Neural progenitor cell (in vitro differentiated cells): ENCODE results near the gene FAM219A. TPM values are rescaled to one million over a fixed set of nuclear protein-coding genes. Genes with fewer than 3 reads are reported as not detected.

Source experiments
- DNase-seq: peaks from one replicate; pipeline ENCODE4 v3.0.0-alpha.2; 2016; ENCODE audit warnings: low spot score
- H2AFZ ChIP-seq: fragments of 200-600 bp; sonication (generic); replicated peaks from 2 replicates; pipeline ENCODE4 v1.6.1; 2016; ENCODE audit warnings: antibody characterized with exemption
- H3F3A ChIP-seq: fragments of 200-600 bp; sonication (generic); 2 replicates; pipeline ENCODE4 v1.6.1; 2016; ENCODE audit warnings: antibody characterized with exemption, low read depth
- H3K27ac ChIP-seq: fragments of 200-600 bp; sonication (generic); 2 replicates; pipeline ENCODE4 v1.5.1; 2016; ENCODE audit warnings: mild to moderate bottlenecking
- H3K27me3 ChIP-seq: fragments of 200-600 bp; sonication (generic); 2 replicates; pipeline ENCODE4 v1.6.1; 2016; ENCODE audit warnings: mild to moderate bottlenecking, moderate library complexity
- H3K36me3 ChIP-seq: fragments of 200-600 bp; sonication (generic); 2 replicates; pipeline ENCODE4 v1.5.1; 2016
- H3K4me1 ChIP-seq: fragments of 200-600 bp; sonication (generic); 2 replicates; pipeline ENCODE4 v1.6.1; 2016; ENCODE audit warnings: mixed run types
- H3K4me2 ChIP-seq: fragments of 200-600 bp; sonication (generic); 2 replicates; pipeline ENCODE4 v1.6.1; 2016
- H3K4me3 ChIP-seq: fragments of 200-600 bp; sonication (generic); 2 replicates; pipeline ENCODE4 v1.5.1; 2016
- H3K79me2 ChIP-seq: fragments of 200-600 bp; sonication (generic); 2 replicates; pipeline ENCODE4 v1.6.1; 2016; ENCODE audit warnings: low read depth
- H3K9ac ChIP-seq: fragments of 200-600 bp; sonication (generic); 2 replicates; pipeline ENCODE4 v1.6.1; 2016
- H3K9me3 ChIP-seq: fragments of 200-600 bp; sonication (generic); 2 replicates; pipeline ENCODE4 v1.5.1; 2016; ENCODE audit warnings: low read depth
- H4K20me1 ChIP-seq: fragments of 200-600 bp; sonication (generic); 2 replicates; pipeline ENCODE4 v1.6.1; 2016; ENCODE audit warnings: low read depth
- H3K27ac Mint-ChIP-seq: 3 replicates; pipeline ENCODE4 v1.8.0; 2021; ENCODE audit warnings: mixed read lengths
- H3K27me3 Mint-ChIP-seq: 2 replicates; pipeline ENCODE4 v1.8.0; 2022; ENCODE audit warnings: low read depth, mild to moderate bottlenecking, inconsistent platforms, moderate library complexity, mixed read lengths; ENCODE audit not compliant: insufficient read depth
- H3K36me3 Mint-ChIP-seq: 3 replicates; pipeline ENCODE4 v1.8.0; 2021; ENCODE audit warnings: mixed read lengths
- H3K4me1 Mint-ChIP-seq: 3 replicates; pipeline ENCODE4 v1.8.0; 2021; ENCODE audit warnings: mixed read lengths
- H3K4me3 Mint-ChIP-seq: 3 replicates; pipeline ENCODE4 v1.8.0; 2021; ENCODE audit warnings: mild to moderate bottlenecking, moderate library complexity, mixed read lengths
- H3K9me3 Mint-ChIP-seq: 3 replicates; pipeline ENCODE4 v1.8.0; 2020; ENCODE audit warnings: mixed read lengths
- EZH2 ChIP-seq: fragments of 200-600 bp; sonication (generic); IDR thresholded peaks from 2 replicates; pipeline ENCODE4 v1.6.1; 2017; ENCODE audit warnings: antibody characterized with exemption, mild to moderate bottlenecking, moderate library complexity
- EZH2phosphoT487 ChIP-seq: fragments of 200-600 bp; sonication (generic); IDR thresholded peaks from 2 replicates; pipeline ENCODE4 v1.6.1; 2017; ENCODE audit warnings: antibody characterized with exemption
- total RNA-seq: library from RNA; depleted of rRNA; stranded (reverse); fragments of >200 nt; gene quantifications from 2 replicates; pipeline ENCODE4 v1.2.3, GENCODE V29; 2015; ENCODE audit warnings: low replicate concordance
- TF ChIP-seq, protein P1 (sequence below): fragments of 200-600 bp; sonication (generic); IDR thresholded peaks from 2 replicates; pipeline ENCODE4 v1.5.1; 2017; ENCODE audit warnings: antibody characterized with exemption, mild to moderate bottlenecking

Gene FAM219A
- total RNA-seq, 1 donor from 2014 or later, result 4.2 TPM

DNA sequence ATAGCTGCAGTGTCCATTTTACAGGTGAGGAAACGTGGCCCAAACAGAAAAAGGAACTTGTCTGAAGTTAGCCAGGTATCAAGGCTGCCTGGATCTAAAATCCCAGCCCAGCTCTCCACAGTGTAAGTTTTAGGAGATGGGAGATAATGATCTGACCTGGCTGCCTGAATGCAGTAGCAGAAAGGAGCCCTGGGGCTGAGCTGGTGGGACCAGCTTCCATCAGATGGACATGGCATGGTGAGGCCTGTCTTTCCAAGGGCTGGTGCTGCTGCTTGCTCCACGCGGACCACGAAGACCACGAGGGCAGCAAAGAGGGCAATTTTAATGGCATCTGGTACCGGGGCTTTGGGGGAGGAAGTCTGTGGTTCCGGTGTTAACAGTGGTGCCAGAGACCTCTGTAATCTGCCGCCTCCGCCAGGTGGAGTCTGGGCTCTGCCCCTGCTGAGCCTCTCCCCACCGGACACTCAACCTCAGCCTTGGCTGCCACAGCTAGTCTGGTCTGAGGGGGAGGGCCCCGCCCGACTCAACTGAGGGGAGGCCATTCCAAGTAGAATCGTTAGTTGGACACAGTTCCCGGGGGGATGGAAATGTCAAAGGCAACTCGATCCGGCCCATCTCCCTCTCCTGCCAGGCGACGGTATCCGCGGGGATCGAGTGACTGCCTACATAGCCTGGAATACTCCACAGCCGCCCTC lies 82.3 kb downstream of the FAM219A start:
- peaks cover 5% of the 10 kb centered on the region for H4K20me1 ChIP-seq
- H3K9me3 Mint-ChIP-seq, result peaks cover 7% of the 10 kb centered on the region
- H3K4me3 ChIP-seq, result peak overlapping the region; percentile 69
- no peak overlapping the region for H2AFZ ChIP-seq
- H3F3A ChIP-seq, result peaks cover 7% of the 10 kb centered on the region
- no peaks in the 10 kb centered on the region for H3K36me3 ChIP-seq
- peaks cover 7% of the 10 kb centered on the region for H3K4me1 ChIP-seq
- H3K9me3 ChIP-seq, result no peaks in the 10 kb centered on the region
- H3K27ac ChIP-seq, result no peak overlapping the region
- no peaks in the 10 kb centered on the region for H3K79me2 ChIP-seq
- no peak overlapping the region for H3K9ac ChIP-seq
- peak overlapping the region; percentile 92 for H3K4me2 ChIP-seq
- H3K27me3 Mint-ChIP-seq, result peaks cover 33% of the 10 kb centered on the region
- TF ChIP-seq EZH2phosphoT487 (no peak), EZH2 (no peak)
- TF ChIP-seq, protein P1, sequence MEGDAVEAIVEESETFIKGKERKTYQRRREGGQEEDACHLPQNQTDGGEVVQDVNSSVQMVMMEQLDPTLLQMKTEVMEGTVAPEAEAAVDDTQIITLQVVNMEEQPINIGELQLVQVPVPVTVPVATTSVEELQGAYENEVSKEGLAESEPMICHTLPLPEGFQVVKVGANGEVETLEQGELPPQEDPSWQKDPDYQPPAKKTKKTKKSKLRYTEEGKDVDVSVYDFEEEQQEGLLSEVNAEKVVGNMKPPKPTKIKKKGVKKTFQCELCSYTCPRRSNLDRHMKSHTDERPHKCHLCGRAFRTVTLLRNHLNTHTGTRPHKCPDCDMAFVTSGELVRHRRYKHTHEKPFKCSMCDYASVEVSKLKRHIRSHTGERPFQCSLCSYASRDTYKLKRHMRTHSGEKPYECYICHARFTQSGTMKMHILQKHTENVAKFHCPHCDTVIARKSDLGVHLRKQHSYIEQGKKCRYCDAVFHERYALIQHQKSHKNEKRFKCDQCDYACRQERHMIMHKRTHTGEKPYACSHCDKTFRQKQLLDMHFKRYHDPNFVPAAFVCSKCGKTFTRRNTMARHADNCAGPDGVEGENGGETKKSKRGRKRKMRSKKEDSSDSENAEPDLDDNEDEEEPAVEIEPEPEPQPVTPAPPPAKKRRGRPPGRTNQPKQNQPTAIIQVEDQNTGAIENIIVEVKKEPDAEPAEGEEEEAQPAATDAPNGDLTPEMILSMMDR, result peak; percentile 26
- peaks cover 79% of the 10 kb centered on the region for H3K27me3 ChIP-seq
- peak overlapping the region; percentile 88 for H3K4me3 Mint-ChIP-seq
- peaks cover 10% of the 10 kb centered on the region for H3K36me3 Mint-ChIP-seq
- H3K4me1 Mint-ChIP-seq, result peaks cover 30% of the 10 kb centered on the region
- no peak overlapping the region for H3K27ac Mint-ChIP-seq
- DNase-seq, result peak; percentile 45

DNA sequence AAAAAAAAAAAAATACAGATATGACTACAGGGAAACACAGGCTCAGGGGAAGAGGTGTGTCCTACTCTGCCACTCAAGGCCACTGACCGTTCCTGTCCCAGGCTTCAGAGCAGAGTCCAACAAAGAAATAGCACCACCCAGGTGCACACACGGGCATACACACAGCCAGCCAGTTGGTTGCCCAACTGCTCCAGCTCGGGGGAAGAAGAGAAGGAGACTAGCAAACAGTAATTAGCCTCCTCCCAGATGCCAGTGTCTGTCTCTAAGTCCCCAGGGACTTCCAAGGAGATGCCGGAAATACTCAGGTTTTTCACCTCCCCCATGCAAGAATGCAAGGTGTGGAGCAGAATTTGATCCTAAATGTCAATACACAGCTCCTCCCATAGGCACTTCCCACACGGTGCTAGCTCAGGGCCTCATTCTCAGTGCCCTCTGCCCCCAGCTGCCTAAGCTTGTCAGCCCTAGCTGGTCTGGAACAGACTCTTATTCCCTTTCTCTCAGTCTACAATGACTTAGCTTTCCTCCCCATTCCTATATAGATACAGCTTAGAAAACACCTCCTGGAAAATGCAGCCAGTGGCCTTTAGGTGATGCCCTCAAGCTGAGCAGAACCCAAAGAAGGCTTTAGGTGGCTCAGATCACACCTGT lies 83.3 kb downstream of the FAM219A start:
- Mint-ChIP-seq H3K27ac (no peak overlapping the region), H3K36me3 (peaks cover 18% of the 10 kb centered on the region), H3K9me3 (peaks cover 9% of the 10 kb centered on the region), H3K27me3 (peaks cover 25% of the 10 kb centered on the region), H3K4me1 (peaks cover 24% of the 10 kb centered on the region), H3K4me3 (peak overlapping the region; percentile 88)
- H4K20me1 ChIP-seq, result peaks cover 5% of the 10 kb centered on the region
- peaks cover 68% of the 10 kb centered on the region for H3K27me3 ChIP-seq
- no peaks in the 10 kb centered on the region for H3K9me3 ChIP-seq
- no peak overlapping the region for H3K4me3 ChIP-seq
- no peaks in the 10 kb centered on the region for H3K79me2 ChIP-seq
- H3K36me3 ChIP-seq, result no peaks in the 10 kb centered on the region
- DNase-seq, result peak; percentile 11
- TF ChIP-seq, protein P1, result no peak
- no peak for TF ChIP-seq EZH2phosphoT487
- TF ChIP-seq EZH2, result no peak
- no peak overlapping the region for H2AFZ ChIP-seq
- H3K4me2 ChIP-seq, result no peak overlapping the region
- peaks cover 4% of the 10 kb centered on the region for H3K4me1 ChIP-seq
- no peak overlapping the region for H3K27ac ChIP-seq
- H3F3A ChIP-seq, result peaks cover 4% of the 10 kb centered on the region
- H3K9ac ChIP-seq, result no peak overlapping the region

DNA sequence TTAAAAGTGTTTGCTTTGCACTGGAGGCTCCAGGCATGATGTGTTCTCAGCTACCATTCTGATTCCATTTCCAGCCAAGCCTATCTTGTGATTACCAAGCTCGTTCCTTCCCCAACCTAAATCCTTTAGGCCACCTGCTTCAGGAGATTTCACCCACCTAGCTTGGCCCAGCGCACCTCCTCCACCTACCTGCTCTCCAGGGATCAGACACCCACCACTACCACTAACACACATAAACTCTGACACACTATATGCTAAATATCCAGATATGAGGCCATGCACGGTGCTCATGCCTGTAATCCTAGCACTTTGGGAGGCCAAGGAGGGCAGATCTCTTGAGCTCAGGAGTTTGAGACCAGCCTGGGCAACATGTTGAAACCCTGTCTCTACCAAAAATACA lies 84.0 kb downstream of the FAM219A start:
- peaks cover 5% of the 10 kb centered on the region for H4K20me1 ChIP-seq
- peaks cover 18% of the 10 kb centered on the region for H3K36me3 Mint-ChIP-seq
- H3K9me3 ChIP-seq, result no peaks in the 10 kb centered on the region
- no peaks in the 10 kb centered on the region for H3K36me3 ChIP-seq
- H3K9me3 Mint-ChIP-seq, result peaks cover 9% of the 10 kb centered on the region
- no peak overlapping the region for H3K27ac Mint-ChIP-seq
- DNase-seq, result no peak
- H3K27ac ChIP-seq, result no peak overlapping the region
- TF ChIP-seq EZH2, result no peak
- TF ChIP-seq, protein P1, result no peak
- TF ChIP-seq EZH2phosphoT487, result no peak
- H2AFZ ChIP-seq, result no peak overlapping the region
- no peaks in the 10 kb centered on the region for H3K79me2 ChIP-seq
- no peak overlapping the region for H3K4me3 Mint-ChIP-seq
- peaks cover 61% of the 10 kb centered on the region for H3K27me3 ChIP-seq
- peaks cover 17% of the 10 kb centered on the region for H3K4me1 Mint-ChIP-seq
- no peaks in the 10 kb centered on the region for H3F3A ChIP-seq
- no peak overlapping the region for H3K4me2 ChIP-seq
- H3K4me3 ChIP-seq, result no peak overlapping the region
- H3K9ac ChIP-seq, result no peak overlapping the region
- H3K4me1 ChIP-seq, result no peaks in the 10 kb centered on the region
- peaks cover 19% of the 10 kb centered on the region for H3K27me3 Mint-ChIP-seq
